Measurements from ENCODE around the gene CAPG.
"Not testable (repeated sequence)": the region's sequence is repeated elsewhere in the genome, so short reads cannot be mapped to it uniquely, and the experiment has no call there.

CAPG gene

DNA sequence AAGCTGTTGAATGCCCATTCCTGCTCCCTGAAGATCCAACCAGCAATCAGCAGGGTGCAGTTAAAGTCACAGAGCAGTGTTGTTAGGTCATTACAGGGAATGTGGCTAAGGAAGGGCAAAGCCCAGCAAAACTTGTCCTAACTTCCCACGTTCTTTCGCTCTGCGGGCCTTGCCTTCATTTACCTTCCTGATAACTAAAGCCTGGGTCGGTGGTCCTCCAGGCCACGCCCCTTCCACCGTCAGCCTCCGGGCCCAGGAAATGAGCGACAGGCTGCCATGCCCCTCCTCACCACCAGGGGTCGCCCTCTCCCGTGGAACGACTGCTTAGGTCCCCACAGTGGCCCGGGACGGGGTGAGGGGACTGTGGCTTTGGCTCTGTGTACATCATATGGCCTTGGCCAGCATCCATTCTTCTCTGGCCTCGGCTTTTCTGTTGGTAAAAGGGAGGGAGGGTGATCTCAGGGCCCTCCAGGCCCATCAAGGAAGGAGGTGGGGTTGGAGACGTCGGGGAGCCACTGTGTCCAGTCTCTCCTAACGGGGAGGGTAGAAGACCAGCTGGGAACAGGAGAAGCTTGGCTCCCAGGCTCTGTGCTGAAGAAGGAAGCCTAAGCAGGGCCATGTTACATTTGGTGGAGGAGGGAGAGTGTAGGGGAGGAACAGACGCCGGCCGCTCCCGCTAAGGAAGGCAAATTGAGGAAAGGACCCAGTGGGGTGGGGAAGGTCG lies 10.5 kb upstream of the CAPG start:
- peak; percentile 64 for DNase-seq

DNA sequence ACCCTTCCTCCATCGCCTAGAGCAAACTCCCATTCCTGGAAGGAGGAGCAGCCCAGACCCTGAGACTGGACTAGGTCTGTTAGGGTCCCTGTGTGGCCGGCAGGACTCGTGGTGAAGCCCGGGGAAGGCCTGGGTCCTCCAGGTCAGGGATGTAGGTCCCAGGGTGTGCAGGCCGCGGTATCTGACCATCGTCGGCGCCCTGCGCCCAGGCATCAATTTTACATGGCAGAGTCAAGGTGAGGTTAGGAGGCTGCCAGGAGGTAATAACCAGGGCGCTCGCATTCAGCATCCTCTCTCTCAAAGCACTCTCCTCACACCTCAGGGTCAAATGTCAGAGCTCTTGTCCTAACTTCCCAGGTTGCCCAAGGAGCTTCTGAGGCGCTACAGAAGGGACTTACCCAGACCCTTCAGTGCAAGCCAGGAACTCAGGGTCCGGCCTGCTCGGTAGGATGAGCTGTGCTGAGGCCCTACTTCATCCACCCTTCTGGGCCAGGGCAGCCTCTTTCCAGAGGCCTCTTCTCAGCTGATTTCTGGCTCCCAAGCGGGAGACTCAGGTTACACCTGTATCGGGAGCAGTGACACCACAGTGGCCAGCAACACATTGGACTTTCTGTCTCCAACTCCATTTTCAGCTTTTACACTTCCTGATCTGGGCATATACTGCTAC lies 9.0 kb upstream of the CAPG start:
- no peak for DNase-seq

DNA sequence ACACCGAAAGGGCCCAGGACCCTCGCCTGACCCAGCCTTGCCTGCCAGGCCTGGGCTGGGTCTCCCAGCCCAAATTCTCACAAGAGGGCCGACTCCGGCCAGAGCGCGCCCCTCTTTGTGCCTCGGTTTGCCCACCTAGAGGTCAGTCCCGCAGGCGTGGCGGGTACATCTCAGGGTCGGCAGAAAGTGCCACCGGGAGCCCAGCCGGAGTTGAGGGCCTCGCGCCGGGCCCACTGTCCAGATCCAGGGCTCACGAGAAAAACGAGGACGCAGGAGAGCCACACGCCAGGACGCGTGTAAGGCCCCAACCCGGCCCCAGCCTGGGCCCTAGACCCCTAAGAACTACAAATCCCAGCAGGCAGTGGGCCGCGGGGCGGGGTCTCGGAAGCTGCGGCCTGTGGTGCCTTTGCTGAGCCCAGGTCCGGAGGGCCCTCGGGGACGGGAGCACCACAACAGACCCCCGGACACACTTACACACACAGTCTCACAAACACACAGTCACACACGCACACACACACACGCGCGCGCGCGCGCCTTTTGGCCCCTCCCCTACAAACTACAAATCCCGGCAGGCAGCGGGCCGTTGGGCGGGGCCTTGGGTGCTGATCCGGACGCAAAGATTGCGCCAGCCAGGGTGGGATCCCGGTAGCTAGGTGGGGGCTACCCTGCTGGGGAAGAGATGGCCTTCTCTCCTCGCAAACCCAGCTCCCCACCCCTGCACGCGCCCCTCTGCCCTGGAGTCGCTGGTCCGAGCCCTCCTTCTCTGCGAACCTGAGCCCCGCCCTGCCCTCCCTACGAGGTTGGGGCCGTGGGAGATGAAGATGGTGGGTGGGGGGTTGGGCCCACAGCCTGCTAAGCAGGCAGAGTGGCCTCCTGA lies 8.2 kb upstream of the CAPG start, which contains the start of gene SH2D6:
Gene SH2D6, plus strand, starts transcription at position 583 of the 877 bp plus-strand sequence. CDS start 10,752 bp downstream, outside the sequence.
- DNase-seq: peak; percentile 88

DNA sequence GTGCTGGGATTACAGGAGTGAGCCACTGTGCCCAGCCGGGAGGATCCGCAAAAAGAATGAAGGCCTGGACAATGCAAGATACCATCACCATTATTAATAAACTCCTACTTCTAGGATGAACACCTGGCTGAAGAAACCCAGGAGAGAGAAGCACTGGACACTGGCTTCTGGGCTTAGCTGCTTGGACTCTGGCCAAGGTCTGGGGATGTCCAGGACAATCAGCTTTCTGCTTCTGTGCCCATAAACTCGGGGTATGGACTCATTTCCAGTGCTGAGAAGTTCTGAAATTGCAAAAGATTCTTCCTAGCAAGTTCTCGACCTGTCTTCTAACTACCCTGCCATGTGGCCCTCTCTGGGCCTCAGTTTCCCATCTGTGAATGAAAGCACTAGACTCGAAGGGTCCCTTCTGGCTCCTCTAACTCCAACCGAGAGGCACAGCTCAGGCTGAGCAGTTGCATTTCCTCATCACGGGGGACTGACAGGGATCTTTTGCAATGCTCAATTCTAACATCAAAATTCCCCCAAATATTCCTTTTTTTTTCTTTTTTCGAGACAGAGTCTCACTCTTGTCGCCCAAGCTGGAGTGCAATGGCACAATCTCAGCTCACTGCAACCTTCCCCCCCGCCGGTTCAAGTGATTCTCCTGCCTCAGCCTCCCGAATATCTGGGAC lies 5.9 kb upstream of the CAPG start:
- no peak for DNase-seq

DNA sequence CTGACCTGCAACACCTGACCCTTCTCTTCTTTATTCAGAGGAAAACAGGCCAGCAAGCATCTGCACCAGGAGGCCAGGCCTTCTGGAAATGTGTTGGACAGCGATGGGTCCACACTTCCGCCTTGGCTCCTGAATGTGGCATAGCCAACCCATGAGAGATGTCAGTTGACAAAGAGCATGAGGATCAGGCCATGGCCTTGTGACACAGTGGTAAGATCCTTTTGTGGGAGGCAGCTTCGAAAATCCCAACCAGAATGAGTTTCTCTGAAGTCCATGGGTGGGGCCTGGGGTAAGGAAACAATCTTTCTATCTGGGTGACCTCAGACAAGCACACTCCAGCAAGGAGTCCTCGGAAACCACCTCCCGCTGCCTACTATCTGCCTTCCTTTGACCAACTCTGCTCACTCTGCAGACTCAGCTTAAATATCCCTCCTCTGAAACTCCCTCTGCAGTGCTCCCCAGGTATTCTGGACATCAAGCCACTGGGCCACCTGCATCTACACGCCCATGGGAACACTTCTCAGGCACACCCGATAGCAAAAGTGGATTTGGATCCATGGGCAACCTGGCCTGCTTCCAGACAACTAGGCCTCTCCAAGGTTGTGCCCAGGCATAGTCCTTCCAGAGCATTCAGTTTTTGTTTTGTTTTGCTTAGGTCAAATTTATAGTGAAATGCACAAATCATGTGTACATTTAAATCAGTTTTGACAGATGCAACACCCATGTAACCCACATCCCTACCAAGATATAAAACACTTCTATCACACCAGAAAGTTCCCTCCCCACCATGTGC lies 4.8 kb upstream of the CAPG start:
- no peak for DNase-seq

DNA sequence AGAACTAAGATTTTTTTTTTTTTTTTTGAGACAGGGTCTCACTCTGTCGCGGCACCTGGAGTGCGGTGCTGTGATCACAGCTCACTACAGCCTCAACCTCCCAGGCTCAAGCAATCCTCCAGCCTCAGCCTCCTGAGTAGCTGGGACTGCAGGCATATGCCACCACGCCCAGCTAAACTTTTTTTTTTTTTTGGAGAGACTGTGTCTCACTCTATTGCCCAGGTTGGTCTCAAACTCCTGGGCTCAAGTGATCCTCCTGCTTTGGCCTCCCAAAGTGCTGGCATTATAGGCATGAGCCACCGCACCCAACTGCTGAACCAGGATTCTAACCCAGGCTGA lies 4.2 kb upstream of the CAPG start:
- not testable (repeated sequence) for DNase-seq

DNA sequence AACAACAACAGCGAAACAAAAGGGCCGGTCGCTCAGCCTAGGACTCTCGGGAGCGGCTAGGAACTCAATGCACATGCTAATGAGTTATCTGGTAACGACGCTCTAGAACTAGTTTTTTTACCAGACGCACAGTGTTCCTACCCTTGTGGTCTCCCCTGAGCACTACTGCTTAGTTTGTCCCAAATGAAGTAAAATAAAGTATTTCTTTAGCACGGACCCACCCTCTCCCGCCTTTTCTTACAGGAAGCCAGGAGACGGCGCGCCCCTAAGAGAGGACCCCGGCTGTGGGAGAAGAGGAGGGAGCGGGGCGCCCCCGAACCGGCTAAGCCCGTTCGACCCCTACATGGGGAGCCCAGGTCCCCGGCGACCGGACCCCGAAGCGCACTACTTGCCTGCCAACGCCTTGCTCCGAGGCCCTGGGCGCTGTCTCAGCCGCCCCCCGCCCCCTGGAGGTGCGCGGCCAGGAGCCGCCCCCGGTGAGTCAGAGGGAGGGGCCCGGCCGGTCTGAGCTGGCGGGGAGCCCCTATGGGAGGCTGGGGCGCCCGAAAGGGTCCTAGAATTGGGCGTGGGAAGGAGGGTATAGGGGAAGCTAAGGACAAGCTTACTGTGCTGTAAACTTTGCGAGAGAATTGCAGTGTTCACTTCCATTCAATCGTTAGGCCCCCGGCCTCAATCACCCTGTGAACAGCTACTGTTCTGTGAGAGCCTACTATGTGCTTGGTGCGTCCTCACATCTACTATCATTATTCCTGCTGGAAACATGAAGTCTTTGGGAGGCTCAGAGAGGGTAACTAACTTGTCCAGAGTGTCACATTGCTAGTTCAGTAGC lies 3.6 kb upstream of the CAPG start:
- DNase-seq: peak; percentile 10

DNA sequence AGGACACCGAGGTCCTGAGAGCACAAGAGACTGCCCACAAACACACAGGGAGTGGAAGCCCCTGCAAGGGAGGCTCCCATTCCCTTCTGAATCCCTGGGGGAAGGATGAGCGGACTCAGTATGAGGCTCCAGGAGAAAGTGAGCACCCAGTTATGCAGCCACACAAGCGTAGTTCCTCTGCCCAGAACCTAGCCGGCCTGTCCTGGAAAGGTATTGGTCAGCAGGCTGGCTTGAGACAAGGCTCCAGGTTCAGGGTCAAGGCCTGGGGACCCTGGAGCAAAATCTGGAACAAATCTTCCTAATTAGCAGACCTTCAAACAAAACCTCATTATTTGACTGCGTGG lies 1.2 kb upstream of the CAPG start:
- no peak for DNase-seq

DNA sequence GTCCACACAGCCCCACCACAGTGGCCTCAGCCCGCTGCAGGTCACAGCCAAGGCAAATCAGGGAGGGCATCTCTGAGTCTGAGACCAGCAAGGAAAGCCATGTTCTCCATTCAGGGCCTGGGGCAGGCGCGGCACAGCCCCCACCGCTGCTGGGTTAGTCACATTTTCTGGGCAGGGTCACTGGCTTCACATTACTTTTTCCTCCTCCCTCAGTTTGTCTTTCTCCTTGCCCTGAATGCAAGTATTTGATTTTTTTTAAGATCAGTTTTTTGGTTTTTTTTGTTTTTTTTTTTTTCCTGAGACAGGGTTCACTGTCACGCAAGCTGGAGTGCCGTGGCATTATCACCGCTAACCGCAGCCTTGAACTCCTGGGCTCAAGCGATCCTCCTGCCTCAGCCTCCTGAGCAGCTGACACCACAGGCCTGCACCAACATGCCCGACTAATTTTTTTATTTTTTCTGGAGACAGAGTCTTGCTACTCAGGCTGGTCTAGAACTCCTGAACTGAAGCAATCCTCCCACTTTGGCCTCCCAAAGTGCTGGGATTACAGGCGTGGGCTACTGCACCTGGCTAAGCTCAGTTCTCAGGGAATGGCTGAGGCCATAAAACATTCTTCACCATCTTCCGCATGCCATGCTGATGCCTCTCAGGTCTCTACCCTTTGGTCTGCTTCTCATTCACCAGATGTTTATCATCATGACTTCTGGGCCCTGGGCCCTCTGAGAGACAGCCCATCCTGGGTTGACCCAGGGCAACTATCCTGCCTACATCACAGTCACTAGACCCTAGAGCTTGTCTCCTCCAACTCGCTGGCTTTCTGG lies 628 bp upstream of the CAPG start:
- DNase-seq: no peak

DNA sequence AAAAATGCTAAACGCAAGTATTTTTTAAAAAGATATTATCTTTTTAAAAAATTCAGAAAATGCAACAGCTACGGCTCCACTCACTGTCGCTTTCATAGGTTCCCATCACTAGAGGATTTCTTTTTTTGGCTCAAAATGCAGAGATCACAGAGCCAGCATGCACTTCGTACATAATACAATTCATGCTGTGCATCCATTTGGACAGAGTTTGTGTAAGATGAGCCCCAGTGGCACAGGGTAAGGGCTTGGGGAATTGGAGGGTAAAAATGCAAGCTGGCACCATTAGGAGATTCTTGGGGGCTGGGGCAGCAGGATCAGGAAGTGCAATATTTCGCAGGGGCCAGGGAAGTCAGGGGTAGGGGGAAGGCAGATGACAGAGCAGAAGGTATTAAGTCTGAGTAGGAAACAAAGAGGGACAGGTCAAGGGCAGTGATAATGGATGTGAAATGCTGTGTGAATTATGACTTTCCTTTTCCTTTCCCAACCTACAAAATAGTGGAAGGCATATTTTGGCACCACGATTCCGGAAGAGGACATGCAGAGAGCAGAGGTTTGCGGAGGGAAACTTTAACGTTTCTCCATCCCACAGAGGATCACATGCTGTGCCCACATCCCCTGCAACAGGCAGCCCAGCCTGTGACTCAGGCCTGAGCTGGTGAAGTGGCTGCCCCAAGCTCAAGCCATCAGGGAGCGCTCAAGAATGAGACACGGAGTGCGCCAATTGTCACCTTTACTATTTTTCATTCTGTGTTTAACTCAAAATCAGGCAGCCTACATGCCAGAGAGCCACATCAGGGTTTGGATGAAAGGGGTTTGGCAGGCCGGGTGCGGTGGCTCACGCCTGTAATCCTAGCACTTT lies 4.7 kb downstream of the CAPG start:
- peak; percentile 96 for DNase-seq

DNA sequence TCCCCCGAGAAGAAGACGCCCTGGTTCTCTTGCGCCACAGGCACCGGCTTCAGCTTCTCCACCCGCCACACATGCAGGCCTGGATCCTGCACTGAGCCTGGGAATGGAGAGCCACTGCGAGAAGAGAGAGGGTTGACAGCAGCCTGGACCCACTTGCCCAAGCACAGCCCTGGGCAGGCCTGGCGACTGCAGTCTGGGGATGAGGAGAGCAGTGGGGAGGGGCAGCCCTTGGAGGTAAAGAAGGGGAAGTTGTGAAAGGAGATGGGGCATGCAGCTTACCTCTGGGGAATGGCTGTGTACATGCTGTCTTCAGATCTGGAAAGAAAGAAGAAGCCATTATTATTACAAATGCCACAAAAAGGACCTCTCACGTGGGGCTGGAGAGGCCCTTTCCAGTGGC lies 8.3 kb downstream of the CAPG start:
- DNase-seq: no peak

DNA sequence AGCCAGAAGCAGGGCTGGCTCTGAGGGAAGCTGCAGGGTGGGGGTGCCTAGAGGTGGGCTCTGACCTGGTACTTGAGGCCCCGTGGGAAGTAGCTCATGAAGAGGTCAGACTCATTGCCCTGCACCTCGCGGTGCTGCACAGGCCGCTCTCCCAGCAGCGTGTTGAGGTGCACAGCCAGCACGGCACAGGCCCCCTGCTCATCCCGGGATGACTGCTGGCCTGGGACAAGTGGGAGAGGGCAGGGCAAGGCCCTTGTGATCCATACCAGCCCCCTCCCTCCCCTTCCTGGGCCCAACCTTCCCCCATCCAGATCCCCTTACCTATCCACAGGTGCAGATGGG lies 8.7 kb downstream of the CAPG start:
- no peak for DNase-seq

DNA sequence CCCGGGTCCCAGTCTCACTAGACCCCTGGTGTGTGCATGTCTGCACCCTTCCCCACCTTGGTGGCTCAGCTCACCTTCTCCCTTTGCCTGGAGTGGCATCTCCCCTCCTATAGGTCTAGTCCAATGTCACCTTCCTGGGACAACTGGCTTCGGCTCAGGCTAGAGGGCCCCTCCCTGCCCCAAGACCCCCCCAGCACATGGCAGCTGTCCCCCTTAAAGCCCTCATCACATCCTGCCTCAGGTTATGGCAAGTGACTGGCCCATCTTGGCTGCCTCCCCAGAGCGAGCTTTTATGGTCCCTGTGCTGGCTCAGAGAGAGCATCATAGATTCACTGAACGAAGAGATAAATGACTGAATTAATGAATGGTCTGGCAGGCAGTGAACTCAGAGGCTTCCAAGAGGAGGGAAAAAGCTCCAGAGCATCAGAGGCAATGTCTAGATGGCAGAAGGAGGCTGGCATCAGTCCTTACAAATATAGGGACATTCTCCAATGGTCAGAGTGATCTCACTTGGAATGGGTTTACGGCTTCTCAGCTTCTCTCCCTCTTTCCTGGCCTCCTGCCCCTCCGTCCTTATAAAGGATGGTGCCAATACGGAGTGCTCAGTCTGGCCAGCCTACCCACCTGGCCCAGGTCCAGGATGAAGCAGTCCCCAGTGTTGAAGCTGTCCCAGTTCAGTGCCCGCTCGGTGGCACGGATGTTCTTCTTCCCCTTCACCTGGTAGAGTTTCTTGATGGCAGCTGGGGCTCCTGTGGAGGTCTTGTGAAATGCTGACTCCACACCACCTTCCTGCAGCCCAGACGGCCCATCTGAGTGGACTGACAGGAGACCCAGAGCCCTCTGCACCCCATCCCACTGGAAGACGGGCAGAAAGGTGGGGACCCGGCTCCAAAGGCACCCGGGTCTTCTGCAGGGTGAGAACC lies 9.4 kb downstream of the CAPG start:
- DNase-seq: no peak

DNA sequence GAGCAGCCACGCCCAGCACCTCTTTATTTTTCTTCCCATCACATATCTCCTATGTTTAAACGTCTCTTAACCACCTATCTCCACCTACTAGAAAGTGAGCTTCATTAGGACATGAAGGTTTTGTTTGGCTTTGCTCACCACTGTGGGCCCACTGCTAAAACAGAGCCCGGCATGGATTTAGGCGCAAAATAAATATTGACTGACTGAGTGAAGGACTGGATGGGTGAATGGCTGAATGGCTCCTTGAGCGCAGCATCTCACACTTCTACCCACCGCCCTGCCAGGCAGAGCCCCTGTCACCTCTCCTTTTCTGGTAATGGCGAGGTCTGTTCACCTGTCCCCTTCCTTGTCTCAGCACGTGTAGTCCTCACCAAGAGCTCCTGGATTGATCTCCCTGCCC lies 10.1 kb downstream of the CAPG start:
- DNase-seq: no peak

DNA sequence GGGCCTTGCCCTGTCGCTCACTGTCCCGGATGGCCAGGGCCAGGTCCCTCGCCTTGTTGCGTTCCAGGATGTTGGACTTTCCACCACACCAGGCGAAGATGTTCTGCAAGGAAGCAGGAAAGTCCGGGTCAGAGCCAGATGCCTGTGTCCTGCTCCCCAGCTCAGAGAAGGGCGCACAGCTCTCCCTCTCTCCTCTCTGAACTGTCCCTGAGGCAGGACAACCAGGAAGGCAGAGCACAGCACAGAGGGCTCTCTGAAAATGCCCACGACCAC lies 11.0 kb downstream of the CAPG start:
- no peak for DNase-seq

DNA sequence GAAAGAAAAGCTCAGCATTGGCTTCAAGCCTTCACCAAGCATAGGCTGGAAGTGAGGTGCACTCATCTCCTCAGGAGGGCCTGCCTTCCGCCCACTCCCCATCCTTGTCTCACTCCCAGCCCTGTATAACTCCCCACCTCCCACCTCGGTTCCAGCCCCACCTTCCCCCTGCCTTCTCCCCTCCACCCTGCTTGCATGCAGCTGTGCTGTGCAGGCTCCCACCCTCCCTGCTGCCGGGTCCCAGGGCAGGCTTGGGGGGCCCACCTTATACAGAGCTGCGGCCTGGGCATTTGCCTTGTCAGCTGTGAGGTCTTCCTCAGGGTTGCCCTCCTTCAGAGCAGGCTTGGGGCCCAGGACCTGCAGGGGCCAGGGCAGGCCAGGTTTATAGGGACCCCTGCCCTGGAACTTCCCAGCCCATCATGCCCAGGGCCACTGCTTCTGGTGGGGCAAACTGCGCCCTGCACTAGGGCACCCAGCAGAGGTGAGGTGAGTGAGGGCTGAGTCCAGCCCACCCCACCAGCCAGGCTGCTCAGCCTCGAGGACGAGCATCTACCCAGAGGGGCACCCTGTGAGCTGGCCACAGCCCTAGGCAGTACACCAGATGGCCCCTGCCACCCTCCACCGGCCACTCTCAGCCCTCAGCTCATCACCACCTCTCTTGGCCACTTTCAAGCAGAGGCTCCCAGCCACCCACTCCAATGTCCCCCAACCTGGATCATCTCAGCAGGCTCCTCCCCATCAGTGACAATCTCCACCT lies 11.6 kb downstream of the CAPG start:
- DNase-seq: no peak

DNA sequence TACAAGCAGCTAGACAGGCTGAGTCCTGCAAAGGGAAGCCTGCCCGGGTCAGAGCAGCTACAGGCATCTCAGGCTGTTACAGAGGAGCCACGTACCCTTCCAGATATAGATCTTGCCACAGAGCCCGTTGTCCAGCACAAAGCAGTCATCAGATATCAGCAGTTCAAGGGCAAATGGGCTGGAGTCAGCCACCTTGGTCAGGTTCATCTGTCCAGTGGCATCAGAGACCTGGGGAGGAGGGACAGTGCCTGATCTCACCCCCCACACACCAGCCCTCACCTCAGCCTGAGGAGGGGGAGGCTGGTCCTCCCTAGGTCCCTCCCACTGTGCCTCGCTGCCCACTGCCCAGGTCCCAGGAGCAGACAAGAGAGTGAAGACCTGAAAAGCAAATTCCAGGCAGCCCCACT lies 12.2 kb downstream of the CAPG start:
- DNase-seq: no peak
